ENCODE data around the gene B4GALT7.
"Not testable (repeated sequence)": the region's sequence is repeated elsewhere in the genome, so short reads cannot be mapped to it uniquely, and the experiment has no call there.

Gene B4GALT7, protein sequence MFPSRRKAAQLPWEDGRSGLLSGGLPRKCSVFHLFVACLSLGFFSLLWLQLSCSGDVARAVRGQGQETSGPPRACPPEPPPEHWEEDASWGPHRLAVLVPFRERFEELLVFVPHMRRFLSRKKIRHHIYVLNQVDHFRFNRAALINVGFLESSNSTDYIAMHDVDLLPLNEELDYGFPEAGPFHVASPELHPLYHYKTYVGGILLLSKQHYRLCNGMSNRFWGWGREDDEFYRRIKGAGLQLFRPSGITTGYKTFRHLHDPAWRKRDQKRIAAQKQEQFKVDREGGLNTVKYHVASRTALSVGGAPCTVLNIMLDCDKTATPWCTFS

DNA sequence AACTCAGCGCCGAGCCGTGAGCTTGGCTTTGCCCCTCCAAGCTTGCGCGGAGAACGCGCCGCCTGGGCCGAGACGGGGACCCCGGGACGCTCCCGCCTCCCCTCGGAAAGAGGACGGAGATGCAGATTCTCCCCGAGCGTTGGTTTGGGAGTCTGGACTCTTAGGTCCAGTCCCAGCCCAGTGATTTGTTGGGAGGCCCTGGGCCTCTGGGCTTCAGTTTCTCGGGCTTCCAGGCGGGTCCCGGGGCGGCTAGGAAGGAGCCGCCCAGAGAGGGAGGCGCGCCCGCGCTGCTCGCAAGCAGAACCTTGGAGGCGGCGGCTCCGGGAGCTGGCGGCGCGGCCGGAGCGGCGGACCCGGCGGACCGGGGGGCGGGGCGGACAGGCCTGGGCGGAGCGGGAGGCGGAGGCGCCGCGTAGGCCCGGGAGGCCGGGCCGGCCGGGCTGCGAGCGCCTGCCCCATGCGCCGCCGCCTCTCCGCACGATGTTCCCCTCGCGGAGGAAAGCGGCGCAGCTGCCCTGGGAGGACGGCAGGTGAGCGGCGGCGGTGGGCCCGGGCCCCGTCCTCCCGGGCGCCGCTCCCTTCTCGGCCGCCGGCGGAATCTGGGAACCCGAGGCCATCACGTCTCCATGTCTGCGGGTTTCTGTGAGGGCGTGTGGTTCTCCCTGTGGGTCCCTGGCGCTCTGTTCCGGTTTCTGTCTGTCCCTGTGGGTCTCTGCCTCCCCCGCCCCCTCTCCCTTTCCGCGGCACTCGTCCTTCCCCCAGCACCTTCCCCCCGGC, at the start of gene B4GALT7:
Gene B4GALT7 (plus strand): TSS at position 402 of the 777 bp plus-strand sequence. CDS start 79 bp downstream, at position 481.
- peak; percentile 86 for DNase-seq

DNA sequence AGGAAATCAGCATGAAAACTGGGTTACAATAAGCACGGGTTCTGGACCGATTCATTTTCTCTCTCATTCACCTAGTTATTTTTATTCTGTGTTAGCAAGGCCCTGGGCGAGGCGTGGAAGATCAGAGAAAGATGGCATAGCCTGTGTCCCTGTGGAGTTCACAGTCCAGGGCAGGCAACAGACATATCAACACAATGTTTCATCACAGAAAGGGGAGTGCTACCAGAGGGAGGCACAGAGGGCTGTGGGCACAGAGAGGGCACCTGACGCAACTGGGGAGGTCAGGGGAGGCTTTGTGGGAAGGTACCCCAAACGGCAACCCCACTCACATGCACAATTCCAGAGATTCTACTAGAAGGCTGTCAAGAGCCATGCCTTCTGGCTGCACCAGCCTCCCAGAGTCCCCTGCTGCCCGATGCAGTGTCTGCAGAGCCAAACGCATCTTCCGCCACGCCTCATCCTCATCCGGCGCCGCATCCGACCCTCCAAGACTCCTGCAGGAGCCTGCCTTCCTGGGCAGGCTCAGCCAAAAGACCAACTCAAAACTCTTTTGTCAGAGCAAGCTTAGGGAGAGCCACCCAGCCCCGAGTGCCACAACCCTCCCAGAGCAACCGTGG, 47.0 kb upstream of the B4GALT7 start:
- DNase-seq = no peak

DNA sequence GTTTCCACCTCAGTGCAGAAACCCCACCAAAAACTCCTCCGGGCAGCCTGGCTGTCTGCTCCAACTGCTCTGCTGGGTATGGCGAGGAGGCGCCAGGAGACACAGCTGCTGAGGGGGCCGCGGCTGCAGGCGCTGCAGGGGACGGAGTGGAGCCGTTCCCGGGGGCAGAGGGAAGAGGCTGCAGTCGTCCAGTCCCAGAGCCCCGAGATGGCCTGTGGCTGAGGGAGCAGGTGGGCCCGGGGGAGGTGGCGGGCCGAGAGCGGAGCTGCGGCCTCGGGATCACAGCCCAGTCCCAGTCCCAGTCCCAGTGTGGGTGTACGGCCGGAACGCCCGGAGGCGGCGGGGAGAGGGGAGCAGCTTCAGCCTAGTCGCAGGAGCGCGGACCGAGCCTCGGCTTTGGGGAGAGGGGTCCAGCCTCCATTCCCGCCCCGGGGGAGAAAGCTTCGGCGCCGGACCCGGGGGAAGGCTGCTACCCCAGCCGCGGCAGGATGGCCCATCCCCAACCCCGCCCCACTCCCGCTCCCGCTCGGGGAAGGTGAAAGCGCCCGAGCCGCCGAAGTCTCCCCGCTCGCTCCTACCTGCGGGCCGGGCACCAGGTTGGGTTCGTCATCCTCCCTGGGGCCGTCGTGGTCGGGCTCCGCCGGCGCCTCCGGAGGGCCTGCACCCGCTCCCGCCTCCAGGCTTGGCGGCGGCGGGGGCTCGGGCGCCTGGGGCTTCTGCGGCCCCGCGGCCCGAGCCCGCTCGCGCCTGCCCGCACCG, 46.1 kb upstream of the B4GALT7 start:
- peak; percentile 51 for DNase-seq

DNA sequence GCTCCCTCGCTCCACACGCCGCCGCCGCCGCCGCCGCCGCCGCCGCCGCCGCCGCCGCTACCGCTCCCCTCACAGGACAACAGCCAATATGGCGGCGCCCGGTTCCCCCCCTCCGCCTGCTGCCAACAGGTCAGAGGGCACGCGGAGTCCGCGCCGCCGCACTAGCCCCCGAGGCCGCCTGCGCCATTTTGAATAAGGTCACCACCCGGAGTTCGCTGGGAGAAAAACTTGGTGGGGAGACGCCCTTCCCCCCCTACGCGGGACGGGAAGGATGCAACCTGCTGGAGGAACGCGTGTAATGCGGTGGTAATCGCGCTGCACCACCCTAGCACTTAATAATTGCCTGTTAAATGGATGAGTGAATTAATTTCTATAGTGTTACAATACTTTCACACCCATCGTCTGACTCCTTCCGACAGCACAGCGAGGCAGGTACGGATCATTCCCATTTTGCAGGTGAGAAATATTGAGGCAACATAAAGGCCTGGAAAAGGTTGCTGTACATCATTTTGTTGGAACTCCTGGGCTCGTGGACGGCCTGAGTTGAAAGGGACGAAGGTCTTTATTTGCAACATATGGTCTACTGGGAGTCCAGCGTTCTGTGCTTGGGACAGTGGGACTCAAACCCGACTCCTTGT, 45.3 kb upstream of the B4GALT7 start, which contains the start of gene FAM193B:
Gene FAM193B (minus strand): TSS at position 90 of the 638 bp plus-strand sequence. CDS start 105 bp downstream, outside the sequence.
- DNase-seq = peak; percentile 96

DNA sequence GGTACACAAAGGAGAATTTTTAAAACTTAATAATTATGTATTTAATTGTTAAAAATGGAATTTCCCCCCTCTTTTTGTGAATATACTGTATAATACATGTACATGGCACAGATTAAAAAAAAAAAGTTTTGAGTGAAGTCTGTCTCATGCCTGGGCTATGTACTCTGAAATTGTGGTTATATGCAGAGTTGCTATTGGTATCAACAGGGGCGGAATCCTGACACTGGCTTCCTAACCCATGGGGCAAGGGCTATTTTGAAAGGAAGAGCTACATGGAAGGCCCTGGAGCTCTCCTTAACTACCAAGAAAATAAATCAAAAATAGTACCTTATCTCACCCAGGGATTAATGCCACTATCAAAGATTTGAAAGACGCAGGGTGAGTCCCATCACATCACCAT, 44.7 kb upstream of the B4GALT7 start:
- no peak for DNase-seq

DNA sequence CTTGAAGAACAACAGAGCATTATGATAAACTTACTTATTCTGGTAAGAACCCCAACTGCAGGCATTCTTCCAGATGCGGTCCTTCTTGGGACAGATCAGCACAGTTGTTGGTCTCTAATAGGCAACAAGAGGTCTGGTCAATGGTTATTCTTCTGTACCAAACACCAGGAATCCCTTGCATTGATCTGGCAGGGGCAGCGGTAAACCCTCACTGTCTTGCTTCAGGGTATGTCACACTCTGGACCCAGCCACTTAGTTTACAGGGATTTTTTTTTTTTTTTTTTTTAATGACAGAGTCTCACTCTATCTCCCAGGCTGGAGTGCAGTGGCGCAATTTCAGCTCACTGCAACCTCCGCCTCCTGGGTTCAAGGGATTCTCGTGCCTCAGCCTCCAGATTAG, 44.3 kb upstream of the B4GALT7 start:
- DNase-seq = no peak

DNA sequence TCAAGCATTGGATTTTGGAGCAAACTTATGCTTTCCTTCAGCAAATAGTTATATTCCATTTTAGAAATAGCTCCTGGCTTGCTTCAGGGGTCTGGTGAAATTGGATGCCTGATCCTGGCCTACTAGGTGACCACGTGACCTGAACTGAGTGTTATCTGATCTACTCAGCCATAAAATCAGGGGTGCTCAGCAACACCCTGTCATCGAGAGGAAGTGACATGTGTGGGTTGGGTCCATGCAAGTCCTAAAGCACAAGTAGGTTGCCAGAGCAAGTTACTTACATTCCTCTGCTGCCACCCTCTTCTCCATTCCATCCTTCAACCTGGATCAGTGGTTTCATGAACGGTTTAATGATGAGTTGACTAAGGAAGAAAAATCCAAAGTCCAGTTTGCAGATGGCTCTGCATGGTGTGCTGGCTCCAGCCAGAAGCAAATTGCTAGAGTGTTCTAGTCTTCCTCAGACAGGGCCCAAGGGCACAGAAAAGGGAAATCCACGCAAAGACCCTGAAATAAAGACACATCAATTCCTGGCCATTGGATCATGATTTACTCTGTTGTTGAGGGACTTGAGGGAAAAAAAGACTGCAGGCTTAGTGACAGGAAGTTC, 42.8 kb upstream of the B4GALT7 start:
- no peak for DNase-seq

DNA sequence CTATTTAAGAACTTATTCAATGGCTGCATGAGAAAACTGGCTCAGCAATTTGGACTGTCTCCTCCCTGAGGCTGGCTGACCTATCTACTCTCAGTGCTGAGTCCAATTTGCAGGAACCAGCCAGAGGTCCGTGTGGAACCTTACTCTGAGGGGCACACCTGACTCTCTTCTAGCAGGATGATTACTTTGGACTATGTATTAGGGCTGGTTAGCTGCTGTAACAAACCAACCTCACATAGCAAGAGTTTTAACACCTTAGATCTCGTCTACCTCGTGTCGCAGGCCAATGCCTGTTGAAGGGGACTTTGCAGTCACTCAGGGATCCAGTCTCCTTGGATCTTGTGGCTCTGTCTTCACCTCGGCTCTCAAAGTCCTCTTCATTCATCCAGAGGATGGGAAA, 42.1 kb upstream of the B4GALT7 start:
- no peak for DNase-seq

DNA sequence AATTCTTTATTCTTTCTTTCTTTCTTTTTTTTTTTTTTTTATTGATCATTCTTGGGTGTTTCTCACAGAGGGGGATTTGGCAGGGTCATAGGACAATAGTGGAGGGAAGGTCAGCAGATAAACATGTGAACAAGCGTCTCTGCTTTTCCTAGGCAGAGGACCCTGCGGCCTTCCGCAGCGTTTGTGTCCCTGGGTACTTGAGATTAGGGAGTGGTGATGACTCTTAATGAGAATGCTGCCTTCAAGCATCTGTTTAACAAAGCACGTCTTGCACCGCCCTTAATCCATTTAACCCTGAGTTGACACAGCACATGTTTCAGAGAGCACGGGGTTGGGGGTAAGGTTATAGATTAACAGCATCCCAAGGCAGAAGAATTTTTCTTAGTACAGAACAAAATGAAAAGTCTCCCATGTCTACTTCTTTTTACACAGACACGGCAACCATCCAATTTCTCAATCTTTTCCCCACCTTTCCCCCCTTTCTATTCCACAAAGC, 40.4 kb upstream of the B4GALT7 start:
- not testable (repeated sequence) for DNase-seq

DNA sequence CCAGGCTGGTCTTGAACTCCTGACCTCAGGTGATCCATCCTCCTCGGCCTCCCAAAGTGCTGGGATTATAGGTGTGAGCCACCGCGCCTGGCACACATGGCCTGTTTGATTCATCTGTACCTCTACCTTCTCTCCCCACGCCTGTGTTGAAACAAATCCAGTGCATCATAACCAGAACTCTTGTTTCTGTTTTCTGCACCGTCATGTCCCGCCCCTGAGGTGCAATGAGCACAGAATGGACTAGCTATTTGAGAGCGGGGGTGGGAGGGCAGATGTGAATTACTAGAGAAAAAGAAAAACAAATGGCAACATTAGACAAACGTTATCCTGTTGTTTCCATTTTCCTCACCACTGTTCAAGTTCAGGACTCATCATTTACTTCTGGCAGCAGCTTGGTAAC, 34.9 kb upstream of the B4GALT7 start:
- DNase-seq = no peak

DNA sequence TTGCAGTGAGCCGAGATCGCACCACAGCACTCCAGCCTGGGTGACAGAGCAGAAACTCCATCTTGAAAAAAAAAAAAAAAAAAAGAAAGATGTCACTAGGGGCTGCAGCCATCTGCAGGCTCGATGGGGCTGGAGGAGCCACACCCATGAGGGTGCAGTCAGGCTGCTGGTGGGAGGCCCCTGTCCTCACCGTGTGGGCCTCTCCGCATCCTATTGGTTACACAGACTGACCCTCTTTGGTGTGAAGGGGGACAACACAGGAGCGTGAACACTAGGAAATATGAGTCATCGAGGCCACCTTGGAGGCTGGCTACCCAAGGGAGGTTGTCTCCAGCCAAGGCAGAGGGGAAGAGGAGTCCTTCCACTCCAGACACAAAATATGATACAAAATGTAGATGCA, 31.6 kb upstream of the B4GALT7 start:
- DNase-seq = no peak

DNA sequence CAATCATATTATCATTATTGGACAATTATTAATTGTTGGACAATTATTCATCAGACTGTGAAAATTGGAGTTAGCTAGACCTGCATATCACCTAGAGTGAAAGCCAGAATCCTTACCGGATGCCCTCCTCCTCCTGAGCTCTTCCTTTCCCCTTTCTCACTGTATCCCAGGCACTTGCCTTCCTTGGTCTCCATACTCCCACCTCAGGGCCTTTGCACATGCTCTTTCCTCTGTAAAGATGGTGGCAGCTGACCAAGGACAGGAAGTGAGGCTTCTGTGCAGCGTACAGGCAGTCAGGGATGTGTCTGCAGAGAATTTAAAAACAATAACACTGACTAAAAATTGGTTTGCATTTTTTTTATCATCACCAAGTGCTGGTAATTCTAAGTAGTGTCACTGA, 30.0 kb upstream of the B4GALT7 start:
- DNase-seq = no peak

DNA sequence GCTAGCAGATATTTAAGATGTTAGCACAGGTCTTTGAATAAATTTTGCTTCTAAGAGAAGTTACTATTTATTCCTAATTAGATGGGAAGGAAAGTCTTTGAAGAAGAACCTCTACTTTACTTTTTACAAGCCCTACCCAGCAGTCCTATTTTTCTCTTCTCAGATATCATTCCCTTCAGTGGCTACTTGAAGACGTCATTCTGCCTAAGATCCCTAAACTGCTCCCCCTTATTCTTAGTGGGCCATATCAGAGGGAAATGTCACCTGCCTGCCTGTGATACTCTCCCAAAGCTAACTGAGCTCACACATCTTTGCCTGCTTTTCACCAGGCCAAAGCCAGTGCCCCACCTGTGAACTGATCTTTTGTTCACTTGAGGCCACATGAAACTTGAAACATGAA, 24.4 kb upstream of the B4GALT7 start:
- DNase-seq = no peak

DNA sequence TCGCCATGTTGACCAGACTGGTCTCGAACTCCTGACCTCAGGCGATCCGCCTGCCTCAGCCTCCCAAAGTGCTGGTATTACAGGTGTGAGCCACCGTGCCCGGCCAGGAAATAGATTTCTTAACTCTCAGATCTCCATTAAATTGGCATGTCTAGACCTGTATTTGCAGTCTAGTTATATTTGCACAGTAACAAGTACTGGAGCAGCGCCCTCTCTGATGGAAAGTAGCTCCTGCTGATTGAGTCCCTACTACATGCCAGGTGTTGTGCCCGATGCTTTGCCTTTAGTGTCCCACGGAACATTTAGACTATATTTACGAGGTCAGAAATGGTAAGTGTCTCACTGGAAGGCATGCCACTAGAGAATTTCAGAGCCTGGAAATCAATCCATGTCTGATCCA, 23.8 kb upstream of the B4GALT7 start:
- DNase-seq = no peak

DNA sequence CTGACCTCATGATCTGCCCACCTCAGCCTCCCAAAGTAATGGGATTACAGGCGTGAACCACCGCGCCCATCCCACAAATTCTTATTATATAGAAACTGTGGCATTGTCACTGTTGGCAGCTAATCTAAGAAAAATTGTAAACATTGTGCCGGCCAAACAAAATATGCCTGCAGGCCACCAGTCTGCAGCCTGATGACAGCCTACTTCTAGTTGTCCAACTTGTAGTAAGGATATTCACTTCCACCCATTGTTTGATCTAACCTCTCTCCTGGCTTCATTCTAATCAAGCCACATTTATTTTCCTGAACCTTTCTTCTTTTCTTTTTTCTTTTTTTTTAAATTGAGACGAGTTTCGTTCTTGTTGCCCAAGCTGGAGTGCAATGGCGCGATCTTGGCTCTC, 21.6 kb upstream of the B4GALT7 start:
- no peak for DNase-seq

DNA sequence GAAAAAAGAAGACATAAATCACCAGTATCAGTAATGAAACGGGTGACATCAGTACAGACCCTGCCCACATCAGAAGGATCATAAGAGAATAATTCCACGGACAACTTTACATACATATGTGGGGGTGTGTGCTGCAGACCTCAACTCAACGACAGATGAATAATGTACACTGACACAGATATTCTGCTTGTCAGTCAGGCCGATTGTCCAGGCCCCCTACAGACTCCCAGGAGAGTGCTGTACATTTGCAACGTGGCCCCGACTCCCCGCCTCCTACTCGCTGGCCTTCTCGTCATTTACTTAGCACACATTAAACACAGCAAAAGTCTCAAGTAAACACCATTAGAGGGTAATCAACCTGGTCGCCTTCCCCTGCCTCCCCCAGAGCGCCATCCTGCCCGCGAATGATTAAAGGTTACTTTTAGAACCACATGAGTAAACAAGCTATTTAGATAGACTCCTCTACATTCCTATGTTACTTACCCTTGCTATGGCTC, 11.5 kb upstream of the B4GALT7 start:
- no peak for DNase-seq

DNA sequence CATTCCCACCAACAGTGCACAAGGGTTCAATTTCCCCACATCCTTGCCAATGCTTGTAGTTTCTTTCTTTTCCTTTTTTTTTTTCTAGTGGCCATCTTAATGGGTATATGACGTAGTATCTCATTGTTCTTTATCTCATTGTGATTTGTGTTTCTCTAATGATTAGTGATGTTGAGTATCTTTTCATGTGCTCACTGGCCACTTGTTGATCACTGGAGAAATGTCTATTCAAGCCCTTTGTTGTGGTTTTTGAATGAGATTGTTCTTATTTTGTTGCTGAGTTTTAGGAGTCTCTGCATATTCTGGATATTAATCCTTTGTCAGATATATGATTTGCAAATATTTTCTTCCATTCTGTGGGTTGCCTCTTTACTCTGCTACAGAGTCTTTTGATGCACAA, 9.5 kb upstream of the B4GALT7 start:
- no peak for DNase-seq

DNA sequence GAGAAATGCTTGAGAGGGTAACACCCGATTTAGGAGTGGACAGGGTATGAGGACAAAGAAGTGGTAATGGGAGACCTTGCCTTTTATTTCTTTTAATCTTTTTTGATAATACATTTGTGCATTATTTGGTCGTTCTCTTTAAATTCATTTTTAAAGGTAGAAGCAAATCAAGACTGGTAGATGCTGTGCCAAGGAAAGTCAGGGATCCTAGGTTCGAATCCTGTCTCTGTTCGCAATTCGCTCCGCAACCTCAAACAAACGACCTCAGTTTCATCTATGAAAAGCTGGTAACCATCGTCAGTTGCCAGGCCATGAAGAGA, 8.3 kb upstream of the B4GALT7 start:
- no peak for DNase-seq

DNA sequence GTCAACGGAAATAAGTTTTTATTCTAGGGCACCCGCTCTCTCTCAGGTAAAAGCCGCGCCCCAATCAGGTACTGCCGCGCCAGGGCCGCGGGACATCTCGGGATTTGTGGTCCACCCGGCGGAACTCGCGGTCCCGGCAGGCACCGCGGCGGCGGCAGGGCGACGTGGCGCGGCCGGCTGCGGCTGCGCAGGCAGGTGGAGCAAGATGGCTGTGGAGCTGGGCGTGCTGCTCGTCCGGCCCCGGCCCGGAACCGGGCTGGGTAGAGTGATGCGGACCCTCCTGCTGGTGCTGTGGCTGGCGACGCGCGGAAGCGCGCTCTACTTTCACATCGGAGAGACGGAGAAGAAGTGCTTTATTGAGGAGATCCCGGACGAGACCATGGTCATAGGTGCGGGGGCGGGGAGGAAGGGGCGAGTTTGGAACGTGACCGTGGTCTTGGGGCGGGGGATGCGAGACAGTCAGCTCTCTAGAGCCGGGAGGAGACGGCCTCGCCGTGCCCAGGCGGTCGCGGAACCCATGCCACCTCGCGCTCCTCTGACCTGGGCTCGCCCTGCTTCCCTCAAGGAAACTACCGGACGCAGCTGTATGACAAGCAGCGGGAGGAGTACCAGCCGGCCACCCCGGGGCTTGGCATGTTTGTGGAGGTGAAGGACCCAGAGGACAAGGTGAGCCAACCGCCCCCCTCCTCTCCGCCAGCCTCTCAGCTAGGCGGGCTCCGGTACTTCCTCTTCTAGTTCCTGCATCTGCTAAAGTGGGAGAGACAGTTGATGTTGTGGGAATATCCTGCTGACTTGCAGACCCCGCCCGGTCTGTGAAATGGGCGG, 7.7 kb upstream of the B4GALT7 start, which contains the start of gene TMED9:
Gene TMED9 (plus strand): TSS at position 194 of the 825 bp plus-strand sequence. CDS start 12 bp downstream, at position 206.
- peak; percentile 90 for DNase-seq

DNA sequence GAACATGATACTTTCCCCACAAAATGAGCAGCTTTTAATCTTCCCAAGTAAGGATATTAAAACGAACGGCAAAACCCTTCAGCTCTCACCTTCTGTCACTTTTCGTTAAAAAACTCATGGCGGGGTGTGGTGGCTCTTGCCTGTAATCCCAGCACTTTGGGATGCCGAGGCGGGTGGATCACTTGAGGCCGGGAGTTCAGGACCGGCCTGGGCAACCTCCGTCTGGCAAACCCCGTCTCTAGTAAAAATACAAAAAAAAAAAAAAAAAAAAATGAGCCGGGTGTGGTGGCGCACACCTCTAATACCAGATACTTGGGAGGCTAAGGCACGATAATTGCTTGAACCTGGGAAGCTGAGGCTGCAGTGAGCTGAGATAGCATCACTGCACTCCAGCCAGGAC, 7.0 kb upstream of the B4GALT7 start:
- no peak for DNase-seq

DNA sequence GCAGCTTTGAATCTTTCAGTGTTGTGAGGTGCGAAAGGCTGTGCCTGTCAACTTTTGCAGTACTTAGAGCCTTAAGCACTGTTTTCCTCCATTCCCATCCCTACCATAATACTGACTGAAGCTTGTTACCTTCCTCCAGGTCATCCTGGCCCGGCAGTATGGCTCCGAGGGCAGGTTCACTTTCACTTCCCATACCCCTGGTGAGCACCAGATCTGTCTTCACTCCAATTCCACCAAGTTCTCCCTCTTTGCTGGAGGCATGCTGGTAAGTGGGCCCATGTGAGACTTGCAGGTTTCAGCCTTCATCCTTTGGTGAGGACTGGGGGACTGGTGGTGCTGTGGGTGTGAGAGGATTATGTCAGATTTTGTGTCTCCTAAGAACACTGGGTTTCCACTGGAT, 6.4 kb upstream of the B4GALT7 start:
- DNase-seq = no peak
